ENCODE results near the gene TRIM32. TPM values are rescaled to one million over a fixed set of nuclear protein-coding genes. Genes with fewer than 3 reads are reported as not detected.
A peak's percentile ranks its signal among the peaks of the same experiment; 100 is the strongest.

TRIM32 gene
- polyA plus RNA-seq, 3 donors: 0.40 to 1.4 (median 1.3) TPM

GRCh38 chr9:116656977-116657376 is 30.1 kb upstream of the TRIM32 start:
- no CpG with 5 or more reads among the region's 2 CpGs for WGBS (ENCODE audit: insufficient coverage)
- H4K20me1 ChIP-seq (ENCODE audit: insufficient read depth, low read length): no peaks in the 10 kb centered on the region

GRCh38 chr9:116658265-116658664 is 28.8 kb upstream of the TRIM32 start:
- Histone ChIP-seq H3K4me1 (ENCODE audit: control insufficient read depth in 1 of 2, insufficient read depth in 2 of 2, low read length in 2 of 2) (no peaks in the 10 kb centered on the region), H3K4me3 (replicated peaks in 1 of 3; ENCODE audit: low read depth in 2 of 3, low read length in 3 of 3) (no peak overlapping the region), H3K27me3 (ENCODE audit: control insufficient read depth in 2 of 2, insufficient read depth in 2 of 2, low read length in 2 of 2) (no peaks in the 10 kb centered on the region), H4K20me1 (ENCODE audit: insufficient read depth, low read length) (no peaks in the 10 kb centered on the region), H3K36me3 (replicated peaks in 1 of 2; ENCODE audit: control insufficient read depth in 1 of 2, insufficient read depth in 2 of 2, low read length in 2 of 2) (no peaks in the 10 kb centered on the region), H3K79me2 (ENCODE audit: insufficient read depth, low read length) (no peaks in the 10 kb centered on the region), H2AFZ (ENCODE audit: insufficient read depth, low read depth, low read length, poor library complexity, severe bottlenecking) (no peak overlapping the region), H3K4me2 (replicated peaks; ENCODE audit: extremely low read depth, low read length, poor library complexity, severe bottlenecking) (no peak overlapping the region), H3K9ac (ENCODE audit: insufficient read depth, low read length, poor library complexity, severe bottlenecking) (no peak overlapping the region), H3K9me3 (replicated peaks in 1 of 2; ENCODE audit: control insufficient read depth in 1 of 2, insufficient read depth in 1 of 2, low read length in 2 of 2) (no peaks in the 10 kb centered on the region), H3K27ac (ENCODE audit: low read depth in 1 of 2, low read length in 2 of 2) (no peak overlapping the region)
- intact Hi-C loops (cut with micrococcal nuclease): no loop called here
- DNase-seq: no peak
- H3K27ac Mint-ChIP-seq: peak overlapping the region in 1 of 7 donors; percentile 10
- WGBS (ENCODE audit: insufficient coverage): no CpG with 5 or more reads among the region's 2 CpGs
- H3K36me3 Mint-ChIP-seq: no peaks in the 10 kb centered on the region
- no peaks in the 10 kb centered on the region for H3K4me1 Mint-ChIP-seq
- no peak overlapping the region for H3K4me3 Mint-ChIP-seq
- peaks cover 0 to 2% (median 0%) of the 10 kb centered on the region in 7 donors for H3K9me3 Mint-ChIP-seq
- no peak for TF ChIP-seq CTCF (IDR thresholded peaks at IDR 0.05)
- peaks cover 0 to 1% (median 0%) of the 10 kb centered on the region in 3 donors for H3K27me3 Mint-ChIP-seq (ENCODE audit: low read depth in 3 of 3)

More at GRCh38 chr9:116656977-116657376, 30.1 kb upstream of the TRIM32 start:
- Histone ChIP-seq H3K27me3 (ENCODE audit: control insufficient read depth in 2 of 2, insufficient read depth in 2 of 2, low read length in 2 of 2) (no peaks in the 10 kb centered on the region), H3K4me2 (replicated peaks; ENCODE audit: extremely low read depth, low read length, poor library complexity, severe bottlenecking) (no peak overlapping the region), H3K4me1 (ENCODE audit: control insufficient read depth in 1 of 2, insufficient read depth in 2 of 2, low read length in 2 of 2) (no peaks in the 10 kb centered on the region), H3K4me3 (replicated peaks in 1 of 3; ENCODE audit: low read depth in 2 of 3, low read length in 3 of 3) (no peak overlapping the region), H3K9ac (ENCODE audit: insufficient read depth, low read length, poor library complexity, severe bottlenecking) (no peak overlapping the region), H3K27ac (ENCODE audit: low read depth in 1 of 2, low read length in 2 of 2) (no peak overlapping the region), H3K9me3 (replicated peaks in 1 of 2; ENCODE audit: control insufficient read depth in 1 of 2, insufficient read depth in 1 of 2, low read length in 2 of 2) (no peaks in the 10 kb centered on the region), H3K79me2 (ENCODE audit: insufficient read depth, low read length) (no peaks in the 10 kb centered on the region), H2AFZ (ENCODE audit: insufficient read depth, low read depth, low read length, poor library complexity, severe bottlenecking) (no peak overlapping the region), H3K36me3 (replicated peaks in 1 of 2; ENCODE audit: control insufficient read depth in 1 of 2, insufficient read depth in 2 of 2, low read length in 2 of 2) (no peaks in the 10 kb centered on the region)
- TF ChIP-seq CTCF (IDR thresholded peaks at IDR 0.05): no peak
- DNase-seq: no peak
- Mint-ChIP-seq H3K9me3 (no peaks in the 10 kb centered on the region), H3K36me3 (no peaks in the 10 kb centered on the region), H3K27ac (no peak overlapping the region), H3K27me3 (ENCODE audit: low read depth in 3 of 3) (peaks cover 0 to 1% (median 0%) of the 10 kb centered on the region in 3 donors), H3K4me3 (no peak overlapping the region), H3K4me1 (no peaks in the 10 kb centered on the region)
- intact Hi-C loops (cut with micrococcal nuclease): no loop called here

Measured in CD14-positive monocyte (primary cell).